ENCODE results near the gene SLC25A21.
"Not testable (repeated sequence)": the region's sequence is repeated elsewhere in the genome, so short reads cannot be mapped to it uniquely, and the experiment has no call there.

The SLC25A21 gene

GRCh38 chr14:37094502-37094901 is 77.9 kb downstream of the SLC25A21 start:
- H3K9me3 Mint-ChIP-seq: no peaks in the 10 kb centered on the region
- H3K4me3 Mint-ChIP-seq: no peak overlapping the region
- H3K36me3 Mint-ChIP-seq (ENCODE audit: low read depth): no peaks in the 10 kb centered on the region
- no peak overlapping the region for H3K27ac Mint-ChIP-seq
- no peaks in the 10 kb centered on the region for H3K4me1 Mint-ChIP-seq (ENCODE audit: low read depth)
- H3K27me3 Mint-ChIP-seq: no peaks in the 10 kb centered on the region

GRCh38 chr14:37093364-37093763 is 79.0 kb downstream of the SLC25A21 start:
- no peak overlapping the region for H3K4me3 Mint-ChIP-seq
- H3K36me3 Mint-ChIP-seq (ENCODE audit: low read depth): no peaks in the 10 kb centered on the region
- no peaks in the 10 kb centered on the region for H3K27me3 Mint-ChIP-seq
- no peaks in the 10 kb centered on the region for H3K4me1 Mint-ChIP-seq (ENCODE audit: low read depth)
- no peaks in the 10 kb centered on the region for H3K9me3 Mint-ChIP-seq
- no peak overlapping the region for H3K27ac Mint-ChIP-seq

- Mint-ChIP-seq H3K4me1 (ENCODE audit: low read depth) (no peaks in the 10 kb centered on the region), H3K9me3 (no peaks in the 10 kb centered on the region), H3K27ac (no peak overlapping the region)
These were observed 80.8 kb downstream of the SLC25A21 start for GRCh38 chr14:37091651-37092050.

GRCh38 chr14:37090026-37090425 is 82.4 kb downstream of the SLC25A21 start:
- Mint-ChIP-seq H3K9me3 (no peaks in the 10 kb centered on the region), H3K4me1 (ENCODE audit: low read depth) (no peaks in the 10 kb centered on the region), H3K27me3 (no peaks in the 10 kb centered on the region), H3K27ac (no peak overlapping the region), H3K4me3 (no peak overlapping the region), H3K36me3 (ENCODE audit: low read depth) (no peaks in the 10 kb centered on the region)

More at GRCh38 chr14:37091651-37092050, 80.8 kb downstream of the SLC25A21 start:
- Mint-ChIP-seq H3K4me3 (no peak overlapping the region), H3K27me3 (no peaks in the 10 kb centered on the region), H3K36me3 (ENCODE audit: low read depth) (no peaks in the 10 kb centered on the region)

- H3K9me3 Mint-ChIP-seq: no peaks in the 10 kb centered on the region
- H3K27me3 Mint-ChIP-seq: no peaks in the 10 kb centered on the region
- H3K27ac Mint-ChIP-seq: no peak overlapping the region
- no peak overlapping the region for H3K4me3 Mint-ChIP-seq
- H3K4me1 Mint-ChIP-seq (ENCODE audit: low read depth): no peaks in the 10 kb centered on the region
- H3K36me3 Mint-ChIP-seq (ENCODE audit: low read depth): no peaks in the 10 kb centered on the region
These were observed 83.0 kb downstream of the SLC25A21 start for GRCh38 chr14:37089410-37089809.

- Mint-ChIP-seq H3K9me3 (peaks cover 5% of the 10 kb centered on the region), H3K36me3 (ENCODE audit: low read depth) (no peaks in the 10 kb centered on the region), H3K27me3 (no peaks in the 10 kb centered on the region), H3K4me1 (ENCODE audit: low read depth) (no peaks in the 10 kb centered on the region), H3K27ac (no peak overlapping the region), H3K4me3 (no peak overlapping the region)
These were observed 83.8 kb downstream of the SLC25A21 start for GRCh38 chr14:37088356-37089215.

- Mint-ChIP-seq H3K4me3 (no peak overlapping the region), H3K4me1 (ENCODE audit: low read depth) (no peaks in the 10 kb centered on the region), H3K27ac (no peak overlapping the region), H3K9me3 (peaks cover 5% of the 10 kb centered on the region), H3K36me3 (ENCODE audit: low read depth) (no peaks in the 10 kb centered on the region), H3K27me3 (no peaks in the 10 kb centered on the region)
These were observed 84.9 kb downstream of the SLC25A21 start for GRCh38 chr14:37087520-37087919.

GRCh38 chr14:37083599-37083998 is 88.8 kb downstream of the SLC25A21 start:
- Mint-ChIP-seq H3K36me3 (ENCODE audit: low read depth) (no peaks in the 10 kb centered on the region), H3K27me3 (no peaks in the 10 kb centered on the region), H3K4me3 (no peak overlapping the region), H3K9me3 (peaks cover 8% of the 10 kb centered on the region), H3K27ac (no peak overlapping the region), H3K4me1 (ENCODE audit: low read depth) (no peaks in the 10 kb centered on the region)

- Mint-ChIP-seq H3K27ac (no peak overlapping the region), H3K4me1 (ENCODE audit: low read depth) (no peaks in the 10 kb centered on the region), H3K4me3 (no peak overlapping the region), H3K36me3 (ENCODE audit: low read depth) (no peaks in the 10 kb centered on the region), H3K9me3 (peaks cover 8% of the 10 kb centered on the region), H3K27me3 (no peaks in the 10 kb centered on the region)
These were observed 90.0 kb downstream of the SLC25A21 start for GRCh38 chr14:37082449-37082848.

GRCh38 chr14:37081856-37082255 is 90.5 kb downstream of the SLC25A21 start:
- Mint-ChIP-seq H3K4me1 (ENCODE audit: low read depth) (no peaks in the 10 kb centered on the region), H3K36me3 (ENCODE audit: low read depth) (no peaks in the 10 kb centered on the region), H3K27ac (no peak overlapping the region), H3K9me3 (peaks cover 8% of the 10 kb centered on the region), H3K27me3 (no peaks in the 10 kb centered on the region), H3K4me3 (no peak overlapping the region)

- H3K27me3 Mint-ChIP-seq: no peaks in the 10 kb centered on the region
- H3K9me3 Mint-ChIP-seq: peaks cover 8% of the 10 kb centered on the region
- H3K27ac Mint-ChIP-seq: no peak overlapping the region
- H3K36me3 Mint-ChIP-seq (ENCODE audit: low read depth): no peaks in the 10 kb centered on the region
- H3K4me1 Mint-ChIP-seq (ENCODE audit: low read depth): no peaks in the 10 kb centered on the region
- no peak overlapping the region for H3K4me3 Mint-ChIP-seq
These were observed 91.2 kb downstream of the SLC25A21 start for GRCh38 chr14:37081218-37081617.

GRCh38 chr14:37078131-37078530 is 94.3 kb downstream of the SLC25A21 start:
- Mint-ChIP-seq H3K4me1 (ENCODE audit: low read depth) (no peaks in the 10 kb centered on the region), H3K4me3 (no peak overlapping the region), H3K27me3 (no peaks in the 10 kb centered on the region), H3K27ac (no peak overlapping the region), H3K36me3 (ENCODE audit: low read depth) (no peaks in the 10 kb centered on the region), H3K9me3 (peaks cover 3% of the 10 kb centered on the region)

- H3K9me3 Mint-ChIP-seq; H3K36me3 Mint-ChIP-seq (ENCODE audit: low read depth); H3K27ac Mint-ChIP-seq; H3K4me3 Mint-ChIP-seq; H3K4me1 Mint-ChIP-seq (ENCODE audit: low read depth); H3K27me3 Mint-ChIP-seq: not testable (repeated sequence)
These were observed 98.1 kb downstream of the SLC25A21 start for GRCh38 chr14:37074320-37074719.

GRCh38 chr14:37063467-37064240 is 108.8 kb downstream of the SLC25A21 start:
- H3K4me1 Mint-ChIP-seq (ENCODE audit: low read depth): no peaks in the 10 kb centered on the region
- no peaks in the 10 kb centered on the region for H3K27me3 Mint-ChIP-seq
- H3K36me3 Mint-ChIP-seq (ENCODE audit: low read depth): no peaks in the 10 kb centered on the region
- no peak overlapping the region for H3K4me3 Mint-ChIP-seq
- H3K9me3 Mint-ChIP-seq: peaks cover 18% of the 10 kb centered on the region
- no peak overlapping the region for H3K27ac Mint-ChIP-seq

- H3K4me3 Mint-ChIP-seq: no peak overlapping the region
- H3K4me1 Mint-ChIP-seq (ENCODE audit: low read depth): no peaks in the 10 kb centered on the region
- no peaks in the 10 kb centered on the region for H3K27me3 Mint-ChIP-seq
- H3K9me3 Mint-ChIP-seq: peaks cover 18% of the 10 kb centered on the region
- no peak overlapping the region for H3K27ac Mint-ChIP-seq
- no peaks in the 10 kb centered on the region for H3K36me3 Mint-ChIP-seq (ENCODE audit: low read depth)
These were observed 110.1 kb downstream of the SLC25A21 start for GRCh38 chr14:37062191-37062803.

Measured in stimulated activated naive CD8-positive, alpha-beta T cell treated with anti-CD3 and anti-CD28 coated beads, Interleukin-15, Interleukin-2, amounts not matched to agents 100 ng/mL and 50 ng/mL, for 24 hours (primary cell).